Astrocyte of the cerebellum (primary cell): ENCODE data around the gene GADD45B.
"Not testable (repeated sequence)": the region's sequence is repeated elsewhere in the genome, so short reads cannot be mapped to it uniquely, and the experiment has no call there.

Experiments
- DNase-seq: peaks from one replicate; pipeline ENCODE4 v3.0.0-alpha.2; 2011; ENCODE audit warnings: low read depth
- H3K4me3 ChIP-seq: 2 replicates; pipeline ENCODE4 v1.5.1; 2011; ENCODE audit warnings: mild to moderate bottlenecking, low read depth, low read length, moderate library complexity
- CTCF ChIP-seq: IDR thresholded peaks from 2 replicates; pipeline ENCODE4 v1.5.1; 2012; ENCODE audit warnings: low read length, low read depth, moderate library complexity, mild to moderate bottlenecking; ENCODE audit errors: missing control alignments
- in situ Hi-C: cut with HindIII; loops from 2 replicates; pipeline ENCODE4 v1.10.0; 2017; ENCODE audit warnings: low sequenced_read_pairs

Gene GADD45B

DNA sequence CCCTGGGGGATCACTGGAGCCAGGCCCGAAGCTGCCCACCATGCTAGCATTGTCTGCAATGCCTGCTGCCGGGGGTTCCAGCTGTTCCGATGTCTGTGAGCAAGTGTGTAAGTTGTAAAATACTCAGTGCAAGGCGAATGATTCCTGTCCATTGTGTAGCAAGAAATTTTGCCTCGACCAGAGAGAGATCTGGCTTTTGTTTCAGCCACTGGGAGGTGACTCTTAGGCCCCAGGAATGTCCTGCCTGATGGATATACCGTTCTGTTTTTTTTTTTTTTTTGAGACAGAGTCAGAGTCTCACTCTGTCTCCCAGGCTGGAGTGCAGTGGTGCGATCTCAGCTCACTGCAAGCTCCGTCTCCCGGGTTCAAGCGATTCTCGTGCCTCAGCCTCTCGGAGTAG, 7.3 kb upstream of the GADD45B start:
- in situ Hi-C loops, result no loop called here

DNA sequence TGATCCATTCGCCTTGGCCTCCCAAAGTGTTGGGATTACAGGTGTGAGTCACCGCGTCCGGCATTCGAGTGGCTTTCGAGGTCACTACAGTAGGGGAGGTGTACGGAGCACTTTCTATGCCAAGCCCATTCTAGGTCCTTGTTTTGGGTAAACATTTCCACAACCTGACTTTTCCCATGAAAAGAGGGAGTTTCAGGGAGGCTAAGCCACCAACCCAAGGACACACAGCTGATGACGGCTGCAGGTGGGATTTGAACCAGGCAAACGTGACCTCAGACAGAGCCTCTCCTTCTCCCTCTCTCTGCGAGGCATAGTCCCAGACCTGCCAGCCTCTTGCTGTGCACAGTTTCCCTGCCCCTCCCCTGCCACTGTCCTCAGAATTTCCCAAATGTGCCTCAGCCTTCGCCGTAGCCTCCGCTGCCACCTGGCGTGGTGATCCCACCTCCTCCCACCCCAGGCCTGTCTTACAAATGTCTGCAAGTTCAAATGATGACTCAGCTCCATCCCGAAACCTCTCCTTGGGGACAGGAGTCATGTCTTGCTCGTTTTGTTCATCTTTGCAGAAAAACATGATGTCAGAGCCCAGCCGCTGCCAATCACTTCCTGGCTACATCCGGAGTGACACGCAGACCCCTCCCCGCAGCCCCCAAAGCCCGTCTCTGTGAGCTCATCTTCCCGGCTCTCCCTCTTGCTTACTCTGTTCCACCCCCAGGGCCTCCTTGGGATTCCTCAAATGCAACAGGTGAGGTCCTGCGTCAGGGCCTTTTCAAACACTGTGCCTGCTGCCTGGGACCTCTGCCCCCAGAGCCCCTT, 6.6 kb upstream of the GADD45B start:
- DNase-seq, result no peak
- in situ Hi-C loops, result no loop called here
- TF ChIP-seq CTCF, result no peak

More for the DNA sequence above, 7.3 kb upstream of the GADD45B start:
- no peak overlapping the region for H3K4me3 ChIP-seq
- no peak for TF ChIP-seq CTCF
- no peak for DNase-seq

GRCh38 chr19:2469915-2470200, 6.1 kb upstream of the GADD45B start:
- DNase-seq, H3K4me3 ChIP-seq, in situ Hi-C loops: not testable (repeated sequence)

More for the DNA sequence above, 6.6 kb upstream of the GADD45B start:
- no peak overlapping the region for H3K4me3 ChIP-seq

- peak overlapping the region; percentile 99 for H3K4me3 ChIP-seq
- in situ Hi-C loops, result no loop called here
- no peak for DNase-seq
- TF ChIP-seq CTCF, result peak; percentile 82
These were observed 1.5 kb upstream of the GADD45B start for GRCh38 chr19:2474232-2475017.

DNA sequence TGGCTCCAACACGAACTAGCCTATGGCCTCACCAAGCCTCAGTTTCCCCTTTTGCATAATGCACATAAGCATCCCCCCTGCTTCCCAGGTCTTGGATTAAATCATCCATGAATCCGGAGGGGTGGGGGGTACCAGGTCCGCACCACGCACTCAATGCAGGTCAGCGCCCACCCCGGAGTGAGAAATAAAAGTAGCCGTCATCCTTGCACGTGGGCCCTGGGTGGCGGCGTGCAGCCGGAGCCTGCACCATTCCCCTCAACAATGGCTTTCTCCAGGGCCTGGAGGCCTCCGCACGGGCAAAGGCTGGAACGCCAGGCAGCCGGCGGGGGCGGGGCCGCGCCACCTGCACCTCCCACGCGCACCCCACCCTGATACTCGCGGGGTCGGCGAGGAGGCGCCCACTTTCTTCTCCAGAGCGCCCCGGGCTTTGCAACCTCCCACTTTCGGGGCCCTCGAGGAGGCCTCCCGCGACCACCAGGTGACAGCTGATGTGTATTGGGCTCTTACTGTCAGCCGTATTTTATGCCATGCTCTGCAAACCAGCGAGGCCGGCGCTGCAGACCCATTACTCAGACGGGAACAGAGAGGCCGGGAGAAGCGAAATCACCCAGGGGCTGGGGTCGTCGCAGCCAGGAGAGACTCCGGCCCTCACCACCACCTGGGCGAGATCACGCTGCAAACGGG, 767 bp upstream of the GADD45B start:
- no peak for TF ChIP-seq CTCF
- H3K4me3 ChIP-seq, result peak overlapping the region; percentile 99
- no peak for DNase-seq
- in situ Hi-C loops, result no loop called here

DNA sequence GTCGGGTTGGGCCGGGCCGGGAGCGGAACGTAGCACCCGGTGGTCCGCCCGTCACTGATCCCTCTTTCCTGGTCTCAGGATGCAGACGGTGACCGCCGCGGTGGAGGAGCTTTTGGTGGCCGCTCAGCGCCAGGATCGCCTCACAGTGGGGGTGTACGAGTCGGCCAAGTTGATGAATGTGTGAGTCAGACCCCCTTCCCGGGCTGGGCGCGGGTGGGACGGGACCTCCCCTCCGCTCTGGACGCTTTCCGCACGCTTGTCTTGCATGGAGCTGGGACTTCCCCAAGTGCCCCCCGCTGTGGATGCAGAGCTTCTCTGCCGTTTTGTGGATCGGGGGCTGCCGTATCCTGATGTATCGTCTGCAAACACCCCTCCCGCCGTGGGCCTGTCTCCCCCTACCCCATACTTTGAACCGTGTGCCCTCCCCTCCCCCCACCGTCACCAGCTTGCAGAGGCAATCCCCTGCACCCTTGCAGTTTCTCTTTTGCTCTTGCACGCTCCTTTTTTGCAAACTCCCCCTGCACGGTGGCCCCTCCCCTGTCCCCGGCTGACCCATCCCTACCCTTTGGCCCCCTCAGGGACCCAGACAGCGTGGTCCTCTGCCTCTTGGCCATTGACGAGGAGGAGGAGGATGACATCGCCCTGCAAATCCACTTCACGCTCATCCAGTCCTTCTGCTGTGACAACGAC, 669 bp downstream of the GADD45B start:
- in situ Hi-C loops, result no loop called here
- H3K4me3 ChIP-seq, result peak overlapping the region; percentile 99
- TF ChIP-seq CTCF, result no peak
- DNase-seq, result no peak
